GM21619 (cell line): Measurements from ENCODE around the gene PPP1R14D.

ENCODE experiments used
- ATAC-seq: cut with Tn5 transposase; IDR thresholded peaks from one replicate; pipeline ENCODE4 v1.9.1; 2021; ENCODE audit not compliant: unreplicated experiment

Gene PPP1R14D

DNA sequence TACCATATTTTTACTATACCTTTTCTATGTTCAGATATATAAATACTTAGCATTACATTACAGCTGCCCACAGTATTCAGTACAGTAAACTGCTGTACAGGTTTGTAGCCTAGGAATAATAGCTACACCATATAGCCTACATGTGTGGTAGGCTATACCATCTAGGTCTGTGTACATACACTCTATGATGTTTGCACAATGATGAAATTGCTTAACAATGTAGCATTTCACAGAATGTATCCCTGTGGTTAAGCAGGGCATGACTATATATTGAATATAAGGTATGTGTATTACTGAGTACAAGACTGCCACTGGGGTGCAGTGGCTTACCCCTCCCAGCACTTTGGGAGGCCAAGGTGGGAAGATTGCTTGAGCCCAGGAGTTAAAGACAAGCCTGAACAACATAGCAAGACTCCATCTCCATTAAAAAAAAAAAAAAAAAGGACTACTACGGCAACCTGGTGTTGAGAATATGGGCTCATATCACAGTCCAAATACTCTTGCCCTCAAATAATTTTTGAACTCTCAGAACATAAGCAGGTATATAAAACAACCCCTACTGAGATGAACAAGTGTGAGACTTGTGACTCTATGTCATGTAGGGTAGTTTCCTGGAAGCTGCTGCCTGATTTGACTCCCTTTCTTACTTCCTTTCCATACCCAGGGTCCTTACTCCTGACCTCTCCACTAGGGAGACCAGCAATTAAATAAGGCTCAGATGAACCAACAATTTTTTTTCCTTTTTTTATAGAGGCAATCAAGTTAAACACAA lies 4.8 kb downstream of the PPP1R14D start:
- ATAC-seq: no peak

DNA sequence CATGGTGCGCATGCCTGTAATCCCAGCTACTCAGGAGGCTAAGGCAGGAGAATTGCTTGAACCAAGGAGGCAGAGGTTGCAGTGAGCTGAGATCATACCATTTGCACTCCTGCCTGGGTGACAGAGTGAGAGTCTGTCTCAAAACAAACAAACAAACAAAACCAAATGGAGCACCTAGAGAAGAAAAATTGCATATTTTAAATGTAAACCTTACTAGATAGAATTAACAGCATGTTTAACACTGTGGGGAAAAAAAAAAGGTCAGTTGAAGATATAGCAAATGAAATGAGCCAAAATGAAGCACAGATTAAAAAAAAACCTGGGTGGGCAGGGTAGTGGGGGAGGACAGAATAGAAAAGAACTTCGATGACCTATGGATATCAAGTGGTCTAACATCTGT lies 7.3 kb downstream of the PPP1R14D start:
- ATAC-seq: no peak

DNA sequence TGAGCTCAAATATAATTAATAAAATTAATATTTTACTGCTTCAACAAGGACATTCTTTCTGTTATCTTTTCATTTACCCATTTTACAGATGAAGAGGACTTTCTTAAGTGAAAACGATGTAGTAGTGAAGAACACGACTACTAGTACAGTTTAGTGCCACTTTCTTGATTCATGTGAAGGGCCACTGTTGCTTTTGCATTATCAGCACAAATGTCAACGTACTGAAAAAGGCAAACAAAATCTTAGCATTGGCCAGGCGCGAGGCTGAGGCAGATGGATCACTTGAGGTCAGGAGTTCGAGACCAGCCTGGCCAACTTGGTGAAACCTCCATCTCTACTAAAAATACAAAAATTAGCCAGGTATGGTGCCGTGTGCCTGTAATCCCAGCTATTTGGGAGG lies 9.5 kb downstream of the PPP1R14D start:
- no peak for ATAC-seq

- ATAC-seq: no peak
Observed at GRCh38 chr15:40815042-40815698, 13.3 kb downstream of the PPP1R14D start.

GRCh38 chr15:40812721-40813425 lies 15.6 kb downstream of the PPP1R14D start:
- ATAC-seq: no peak

GRCh38 chr15:40808861-40809450 lies 19.6 kb downstream of the PPP1R14D start:
- no peak for ATAC-seq

DNA sequence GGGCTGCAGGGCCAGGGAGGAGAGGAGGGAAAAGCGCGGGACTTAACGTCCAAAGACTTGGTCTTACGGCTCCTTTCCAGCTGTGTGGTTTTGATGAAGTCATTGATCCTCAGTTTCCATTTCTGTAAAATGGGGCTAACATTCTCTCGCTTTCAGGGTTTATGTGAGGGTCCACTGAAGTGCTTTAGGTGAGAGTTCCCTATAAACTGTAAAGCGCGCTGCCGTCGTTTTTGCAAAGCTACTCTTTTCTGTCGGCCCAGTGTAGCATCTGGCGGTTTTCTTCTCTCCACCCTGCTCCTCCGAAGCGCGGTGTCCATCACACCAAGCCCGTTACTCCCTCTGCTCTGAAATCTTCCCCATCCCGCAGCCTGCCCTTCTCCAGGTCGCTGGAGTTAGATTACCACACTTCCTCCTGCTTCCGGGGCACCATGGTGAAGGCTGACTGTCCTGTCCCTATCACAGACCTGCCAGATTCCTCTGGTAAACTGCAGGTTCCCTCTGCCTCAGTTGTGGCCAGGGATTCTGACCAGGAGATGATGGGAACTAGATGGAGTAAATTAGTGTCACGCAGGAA lies 20.5 kb downstream of the PPP1R14D start:
- no peak for ATAC-seq

DNA sequence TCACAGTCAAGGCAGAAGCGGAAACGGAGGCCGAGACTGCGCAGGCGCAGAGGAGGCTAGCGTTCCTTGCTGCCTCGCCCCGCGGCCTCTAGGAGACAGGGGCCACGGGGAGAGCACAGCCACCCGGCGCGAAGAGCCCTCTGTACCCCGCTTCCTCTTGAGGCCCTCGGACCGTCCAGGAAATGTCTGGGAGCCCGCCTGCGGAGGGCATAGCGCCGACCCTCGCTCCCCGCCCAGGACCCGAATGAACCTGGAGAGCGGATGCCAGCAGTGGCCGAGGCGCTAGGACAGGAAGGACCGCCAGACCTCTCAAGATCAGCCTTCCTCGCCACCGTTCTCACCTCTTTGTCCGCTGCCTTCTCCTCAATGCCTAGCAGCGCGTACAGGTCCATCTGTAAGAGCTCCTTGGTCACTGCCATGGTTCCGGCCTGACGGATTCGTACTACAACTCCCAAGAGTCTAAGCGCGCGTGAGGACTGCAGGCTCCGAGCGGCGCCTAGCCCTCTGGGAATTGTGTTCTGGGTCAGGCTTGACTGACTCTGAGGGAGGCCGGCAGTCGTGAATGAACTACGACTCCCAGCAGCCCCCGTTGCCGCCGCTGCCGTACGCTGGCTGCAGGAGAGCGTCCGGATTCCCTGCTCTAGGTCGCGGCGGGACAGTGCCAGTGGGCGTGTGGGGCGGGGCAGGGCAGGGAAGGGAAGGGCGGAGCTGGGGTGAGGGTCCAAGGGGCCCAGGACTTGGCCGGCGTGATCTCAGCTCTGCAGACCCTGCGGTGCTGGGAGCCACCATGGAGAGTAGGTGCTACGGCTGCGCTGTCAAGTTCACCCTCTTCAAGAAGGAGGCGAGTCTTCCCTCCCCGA lies 21.2 kb downstream of the PPP1R14D start, which contains the start of the genes DNAJC17 and ZFYVE19:
Gene DNAJC17, minus strand, starts transcription at position 446 of the 860 bp plus-strand sequence. Its CDS starts 27 bp downstream, at position 419.
Gene ZFYVE19, plus strand, starts transcription at position 62 of the 860 bp plus-strand sequence. Its CDS starts 501 bp downstream, at position 563.
- ATAC-seq: peak; percentile 93

GRCh38 chr15:40806672-40807027 lies 21.9 kb downstream of the PPP1R14D start:
- no peak for ATAC-seq

DNA sequence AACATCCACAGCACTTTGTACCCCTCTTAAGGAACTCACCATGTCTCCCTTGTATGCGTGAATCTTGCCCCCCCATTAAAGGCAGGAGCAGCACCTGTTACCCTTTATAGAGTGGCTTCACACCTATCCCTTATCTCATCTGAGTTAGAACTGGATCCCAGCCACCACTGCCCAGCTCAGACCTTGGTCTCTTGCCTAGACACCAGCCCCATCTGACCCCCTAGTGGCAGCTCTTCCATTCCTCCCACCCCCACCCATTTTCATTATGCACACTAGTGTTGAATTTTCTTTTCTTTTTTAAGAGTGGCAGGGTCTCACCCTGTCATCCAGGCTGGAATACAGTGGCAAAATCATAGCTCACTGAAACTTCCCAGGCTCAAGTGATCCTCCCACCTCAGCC lies 24.8 kb downstream of the PPP1R14D start:
- no peak for ATAC-seq

DNA sequence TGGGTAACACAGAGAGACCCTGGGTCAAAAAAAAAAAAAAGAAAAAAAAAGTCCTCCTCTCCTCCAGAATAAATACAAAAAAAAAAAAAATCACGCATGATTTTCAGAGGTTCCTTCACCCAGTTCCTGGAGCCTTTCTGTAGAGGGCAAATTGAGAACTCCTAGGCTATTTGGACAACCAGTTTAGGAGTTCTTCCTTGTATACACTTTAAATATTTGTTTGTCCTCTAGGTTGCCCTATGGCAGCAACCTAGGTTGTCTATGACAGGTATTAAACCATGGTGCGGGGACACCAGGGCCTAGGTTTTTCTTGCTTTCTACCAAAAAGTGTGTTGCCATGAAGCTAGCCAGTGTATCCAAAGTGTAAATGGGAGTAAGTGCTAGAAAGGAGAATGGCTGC lies 25.4 kb downstream of the PPP1R14D start:
- no peak for ATAC-seq

- no peak for ATAC-seq
Observed at GRCh38 chr15:40799523-40799922, 29.0 kb downstream of the PPP1R14D start.

DNA sequence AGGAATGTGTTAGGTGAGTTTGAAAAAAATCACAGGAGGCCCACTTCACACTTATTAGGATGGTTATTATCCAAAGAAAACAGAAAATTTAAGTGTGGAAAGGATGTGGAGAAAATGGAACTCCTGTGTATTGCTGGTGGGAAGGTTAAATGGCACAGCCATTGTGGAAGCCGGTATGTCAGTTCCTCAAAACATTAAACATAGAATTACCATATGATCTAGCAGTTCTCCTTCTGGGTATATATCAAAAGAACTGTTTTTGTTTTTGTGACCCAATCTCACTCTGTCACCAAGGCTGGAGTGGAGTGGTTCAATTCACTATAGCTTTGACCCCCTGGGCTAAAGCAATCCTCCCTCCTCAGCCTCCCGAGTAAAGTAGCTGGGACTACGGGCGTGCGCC lies 32.0 kb downstream of the PPP1R14D start:
- no peak for ATAC-seq

DNA sequence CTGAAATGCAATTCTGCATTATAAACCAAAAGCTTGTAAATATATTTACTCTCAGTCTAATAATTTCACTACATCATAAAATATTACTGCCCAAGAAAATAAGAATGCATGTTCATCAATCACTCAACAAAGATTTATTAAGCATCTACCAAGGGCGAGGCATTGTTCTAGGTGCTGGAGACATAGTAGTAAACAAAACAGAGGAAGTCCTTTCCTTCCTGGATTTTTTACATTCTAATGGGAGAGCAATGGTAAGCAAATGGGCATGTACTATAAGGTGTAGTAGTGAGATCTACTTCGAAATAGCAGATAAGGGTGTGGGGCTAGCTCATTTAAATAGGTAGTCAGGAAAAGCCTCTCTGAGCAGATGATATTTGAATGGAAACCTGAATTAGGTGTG lies 32.5 kb downstream of the PPP1R14D start:
- no peak for ATAC-seq

GRCh38 chr15:40793216-40793989 lies 35.1 kb downstream of the PPP1R14D start:
- no peak for ATAC-seq

DNA sequence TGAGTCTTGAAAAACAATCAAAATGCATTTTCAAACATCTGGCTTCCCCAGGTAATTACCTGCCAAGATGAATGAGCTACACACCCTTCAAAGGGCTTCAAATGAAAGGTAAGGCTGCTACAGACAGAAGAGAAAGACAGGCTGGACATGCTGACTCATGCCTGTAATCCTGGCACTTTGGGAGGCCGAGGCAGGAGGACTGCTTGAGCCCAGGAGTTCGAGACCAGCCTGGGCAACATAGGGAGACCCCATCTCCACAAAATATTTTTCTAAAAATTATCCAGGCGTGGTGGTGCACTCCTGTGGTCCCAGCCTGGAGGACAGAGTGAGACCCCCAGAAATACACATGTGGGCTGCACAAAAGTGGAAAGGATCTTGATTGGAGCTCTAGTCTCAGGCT lies 36.1 kb downstream of the PPP1R14D start:
- ATAC-seq: no peak

- no peak for ATAC-seq
Observed at GRCh38 chr15:40790718-40791117, 37.8 kb downstream of the PPP1R14D start.

DNA sequence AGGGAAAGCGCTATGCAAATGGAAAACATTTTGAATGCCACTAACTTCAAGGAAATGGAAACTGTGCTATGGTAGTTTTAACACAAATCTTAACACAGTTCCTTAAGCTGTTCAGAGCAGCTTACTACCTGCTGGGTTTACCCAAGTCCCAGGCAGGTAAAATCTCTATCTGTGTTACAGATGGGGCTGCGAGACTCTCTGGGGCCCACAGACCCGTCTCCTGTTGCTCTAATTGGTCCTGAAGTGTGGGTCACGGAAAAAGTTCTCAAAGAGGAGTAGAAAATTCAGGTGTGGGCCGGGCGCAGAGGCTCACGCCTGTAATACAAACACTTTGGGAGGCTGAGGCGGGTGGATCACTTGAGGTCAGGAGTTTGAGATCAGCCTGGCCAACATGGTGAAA lies 38.5 kb downstream of the PPP1R14D start:
- no peak for ATAC-seq

- ATAC-seq: no peak
Observed at GRCh38 chr15:40789119-40789518, 39.4 kb downstream of the PPP1R14D start.
